Upper lobe of left lung (tissue), 6 donors: ENCODE results near the gene E2F1. TPM values are rescaled to one million over a fixed set of nuclear protein-coding genes. Genes with fewer than 3 reads are reported as not detected.

Experiments used
- ATAC-seq, 2 donors: fragments of 200-7000 bp; cut with Tn5 transposase; one replicate each; pipeline ENCODE4 v1.9.1; 2022; ENCODE audit warnings: mild to moderate bottlenecking in 2 of 2, moderate library complexity in 2 of 2; ENCODE audit not compliant: low FRiP score in 2 of 2
- DNase-seq, 2 donors: peaks; one replicate each; pipeline ENCODE4 v3.0.0-alpha.2; 2019 to 2020
- H3K27ac ChIP-seq, 4 donors: fragments of 200-600 bp; sonication (generic); one replicate each; pipeline ENCODE4 v1.5.1; 2016 to 2019
- H3K27me3 ChIP-seq, 4 donors: fragments of 200-600 bp; sonication (generic); one replicate each; pipeline ENCODE4 v1.5.1; 2017 to 2019
- H3K36me3 ChIP-seq, 4 donors: fragments of 200-600 bp; sonication (generic); one replicate each; pipeline ENCODE4 v1.5.1; 2016 to 2019
- H3K4me1 ChIP-seq, 4 donors: fragments of 200-600 bp; sonication (generic); one replicate each; pipeline ENCODE4 v1.5.1; 2018 to 2019
- H3K4me3 ChIP-seq, 4 donors: fragments of 200-600 bp; sonication (generic); one replicate each; pipeline ENCODE4 v1.5.1; 2017 to 2019; ENCODE audit warnings: mild to moderate bottlenecking in 2 of 4, moderate library complexity in 1 of 4
- H3K9me3 ChIP-seq, 4 donors: fragments of 200-600 bp; sonication (generic); one replicate each; pipeline ENCODE4 v1.5.1; 2018 to 2019
- CTCF ChIP-seq, 6 experiments: fragments of 450-650 bp in 4 of 6; fragments of 200-600 bp in 2 of 6; sonication (generic) in 2 of 6; IDR thresholded peaks; one replicate each; pipeline ENCODE4 v1.5.1; 2016 to 2019; ENCODE audit warnings: antibody characterized with exemption in 6 of 6
- EP300 ChIP-seq, 4 donors: sonication (generic); formaldehyde crosslinking; IDR thresholded peaks; one replicate each; pipeline ENCODE4 v1.5.1; 2017; ENCODE audit warnings: antibody characterized with exemption in 4 of 4, control low read depth in 2 of 4
- POLR2A ChIP-seq, 4 donors: fragments of 450-650 bp; IDR thresholded peaks; one replicate each; pipeline ENCODE4 v1.5.1; 2016 to 2017; ENCODE audit warnings: antibody characterized with exemption in 4 of 4, mild to moderate bottlenecking in 2 of 4
- POLR2AphosphoS5 ChIP-seq, 2 donors: sonication (generic); formaldehyde crosslinking; IDR thresholded peaks; one replicate each; pipeline ENCODE4 v1.5.1; 2017; ENCODE audit warnings: antibody characterized with exemption in 2 of 2
- whole genome bisulfite sequencing, 2 donors: methylation state at CpG; one replicate each; pipeline ENCODE4 v1.1.5; 2017 to 2018; 5-methylcytosine and 5-hydroxymethylcytosine counted together
- total RNA-seq, 6 donors: library from RNA; depleted of rRNA in 4 of 6; stranded (reverse); fragments of >200 nt in 4 of 6; gene quantifications; one replicate each; pipeline versions ENCODE4 v1.1.0 to v1.2.1, GENCODE V29; 2016 to 2021
- donor health status: DM: no; HTN: no; CAD: no; lungs with moderate emphysema.
- donor health status: DM: no; HTN: yes; CAD: no; lungs with severe emphysema.

The E2F1 gene
- total RNA-seq, 6 donors from 2014 or later, result 5.5 to 12.9 (median 6.8) TPM

GRCh38 chr20:33709398-33709797 lies 23.2 kb upstream of the E2F1 start:
- peaks cover 0 to 17% (median 8%) of the 10 kb centered on the region in 4 donors for H3K4me1 ChIP-seq
- H3K36me3 ChIP-seq, result peaks cover 23 to 59% (median 50%) of the 10 kb centered on the region in 4 donors
- no peaks in the 10 kb centered on the region for H3K9me3 ChIP-seq
- peak overlapping the region in 1 of 4 donors; percentile 44 for H3K27ac ChIP-seq
- TF ChIP-seq CTCF (IDR thresholded peaks at IDR 0.05) (no peak), POLR2A (IDR thresholded peaks at IDR 0.05) (no peak), POLR2AphosphoS5 (IDR thresholded peaks at IDR 0.05) (no peak), EP300 (IDR thresholded peaks at IDR 0.05) (no peak)
- DNase-seq, result no peak
- peak; percentile 16 to 53 for ATAC-seq
- H3K4me3 ChIP-seq, result no peak overlapping the region
- H3K27me3 ChIP-seq, result no peaks in the 10 kb centered on the region
- WGBS, 2 donors, result 73 to 79% methylated on average over 2 of the region's 2 CpGs

- no peaks in the 10 kb centered on the region for H3K9me3 ChIP-seq
- peaks cover 15 to 43% (median 34%) of the 10 kb centered on the region in 4 donors for H3K36me3 ChIP-seq
- no peak for TF ChIP-seq CTCF (IDR thresholded peaks at IDR 0.05)
- no peak for TF ChIP-seq POLR2AphosphoS5 (IDR thresholded peaks at IDR 0.05)
- TF ChIP-seq EP300 (IDR thresholded peaks at IDR 0.05), result no peak
- TF ChIP-seq POLR2A (IDR thresholded peaks at IDR 0.05), result no peak
- DNase-seq (no peak), ATAC-seq (no peak)
- H3K4me1 ChIP-seq, result peaks cover 2 to 27% (median 11%) of the 10 kb centered on the region in 4 donors
- no peak overlapping the region for H3K4me3 ChIP-seq
- 86 to 87% methylated on average over 11 of the region's 11 CpGs for WGBS, 2 donors
- no peaks in the 10 kb centered on the region for H3K27me3 ChIP-seq
- H3K27ac ChIP-seq, result no peak overlapping the region
These were observed 21.5 kb upstream of the E2F1 start for GRCh38 chr20:33707668-33708067.

- Histone ChIP-seq H3K4me3 (no peak overlapping the region), H3K27ac (no peak overlapping the region), H3K4me1 (peaks cover under 1 to 14% (median 4%) of the 10 kb centered on the region in 4 donors), H3K36me3 (peaks cover 5 to 21% (median 17%) of the 10 kb centered on the region in 4 donors), H3K9me3 (no peaks in the 10 kb centered on the region), H3K27me3 (no peaks in the 10 kb centered on the region)
- DNase-seq (no peak), ATAC-seq (no peak)
- WGBS, 2 donors, result 96 to 98% methylated on average over 11 of the region's 11 CpGs
- no peak for TF ChIP-seq CTCF (IDR thresholded peaks at IDR 0.05)
- no peak for TF ChIP-seq EP300 (IDR thresholded peaks at IDR 0.05)
- TF ChIP-seq POLR2A (IDR thresholded peaks at IDR 0.05), result no peak
- no peak for TF ChIP-seq POLR2AphosphoS5 (IDR thresholded peaks at IDR 0.05)
These were observed 18.2 kb upstream of the E2F1 start for GRCh38 chr20:33704197-33704924.

GRCh38 chr20:33703498-33704137 lies 17.4 kb upstream of the E2F1 start:
- TF ChIP-seq POLR2A (IDR thresholded peaks at IDR 0.05) (no peak), CTCF (IDR thresholded peaks at IDR 0.05) (no peak)
- H3K4me1 ChIP-seq, result peaks cover 0 to 12% (median 4%) of the 10 kb centered on the region in 4 donors
- 96 to 97% methylated on average over 6 to 8 of the region's 8 CpGs for WGBS, 2 donors
- ATAC-seq, result no peak
- no peak overlapping the region for H3K27ac ChIP-seq
- H3K36me3 ChIP-seq, result peaks cover 5 to 21% (median 17%) of the 10 kb centered on the region in 4 donors
- no peaks in the 10 kb centered on the region for H3K27me3 ChIP-seq
- no peak for DNase-seq
- H3K9me3 ChIP-seq, result no peaks in the 10 kb centered on the region
- H3K4me3 ChIP-seq, result no peak overlapping the region
